ENCODE measurements around the gene COPB2.

- TF ChIP-seq, protein P1, sequence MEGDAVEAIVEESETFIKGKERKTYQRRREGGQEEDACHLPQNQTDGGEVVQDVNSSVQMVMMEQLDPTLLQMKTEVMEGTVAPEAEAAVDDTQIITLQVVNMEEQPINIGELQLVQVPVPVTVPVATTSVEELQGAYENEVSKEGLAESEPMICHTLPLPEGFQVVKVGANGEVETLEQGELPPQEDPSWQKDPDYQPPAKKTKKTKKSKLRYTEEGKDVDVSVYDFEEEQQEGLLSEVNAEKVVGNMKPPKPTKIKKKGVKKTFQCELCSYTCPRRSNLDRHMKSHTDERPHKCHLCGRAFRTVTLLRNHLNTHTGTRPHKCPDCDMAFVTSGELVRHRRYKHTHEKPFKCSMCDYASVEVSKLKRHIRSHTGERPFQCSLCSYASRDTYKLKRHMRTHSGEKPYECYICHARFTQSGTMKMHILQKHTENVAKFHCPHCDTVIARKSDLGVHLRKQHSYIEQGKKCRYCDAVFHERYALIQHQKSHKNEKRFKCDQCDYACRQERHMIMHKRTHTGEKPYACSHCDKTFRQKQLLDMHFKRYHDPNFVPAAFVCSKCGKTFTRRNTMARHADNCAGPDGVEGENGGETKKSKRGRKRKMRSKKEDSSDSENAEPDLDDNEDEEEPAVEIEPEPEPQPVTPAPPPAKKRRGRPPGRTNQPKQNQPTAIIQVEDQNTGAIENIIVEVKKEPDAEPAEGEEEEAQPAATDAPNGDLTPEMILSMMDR (tag by site-specific recombination; IDR thresholded peaks at IDR 0.05): no peak
- TF ChIP-seq, protein P2, sequence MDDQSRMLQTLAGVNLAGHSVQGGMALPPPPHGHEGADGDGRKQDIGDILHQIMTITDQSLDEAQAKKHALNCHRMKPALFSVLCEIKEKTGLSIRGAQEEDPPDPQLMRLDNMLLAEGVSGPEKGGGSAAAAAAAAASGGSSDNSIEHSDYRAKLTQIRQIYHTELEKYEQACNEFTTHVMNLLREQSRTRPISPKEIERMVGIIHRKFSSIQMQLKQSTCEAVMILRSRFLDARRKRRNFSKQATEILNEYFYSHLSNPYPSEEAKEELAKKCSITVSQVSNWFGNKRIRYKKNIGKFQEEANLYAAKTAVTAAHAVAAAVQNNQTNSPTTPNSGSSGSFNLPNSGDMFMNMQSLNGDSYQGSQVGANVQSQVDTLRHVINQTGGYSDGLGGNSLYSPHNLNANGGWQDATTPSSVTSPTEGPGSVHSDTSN (CRISPR knock-in tag; IDR thresholded peaks at IDR 0.05): no peak
- TF ChIP-seq YY1 (tag by site-specific recombination; IDR thresholded peaks at IDR 0.05) (no peak), MZF1 (tag by site-specific recombination; IDR thresholded peaks at IDR 0.05; ENCODE audit: borderline replicate concordance) (no peak), FEZF1 (tag by site-specific recombination; IDR thresholded peaks at IDR 0.05) (no peak), ZBTB26 (tag by site-specific recombination; optimal IDR thresholded peaks at IDR 0.05) (no peak), ZNF138 (tag by site-specific recombination; IDR thresholded peaks at IDR 0.05; ENCODE audit: borderline replicate concordance) (no peak), ZSCAN5A (tag by site-specific recombination; IDR thresholded peaks at IDR 0.05) (no peak), ZFP69B (tag by site-specific recombination; IDR thresholded peaks at IDR 0.05) (no peak), ZNF112 (tag by site-specific recombination; IDR thresholded peaks at IDR 0.05) (no peak), PRDM2 (tag by site-specific recombination; IDR thresholded peaks at IDR 0.05; ENCODE audit: borderline replicate concordance) (no peak)
- TF ChIP-seq, protein P3, sequence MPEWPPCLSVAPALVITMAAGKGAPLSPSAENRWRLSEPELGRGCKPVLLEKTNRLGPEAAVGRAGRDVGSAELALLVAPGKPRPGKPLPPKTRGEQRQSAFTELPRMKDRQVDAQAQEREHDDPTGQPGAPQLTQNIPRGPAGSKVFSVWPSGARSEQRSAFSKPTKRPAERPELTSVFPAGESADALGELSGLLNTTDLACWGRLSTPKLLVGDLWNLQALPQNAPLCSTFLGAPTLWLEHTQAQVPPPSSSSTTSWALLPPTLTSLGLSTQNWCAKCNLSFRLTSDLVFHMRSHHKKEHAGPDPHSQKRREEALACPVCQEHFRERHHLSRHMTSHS (tag by site-specific recombination; IDR thresholded peaks at IDR 0.05): no peak
- TF ChIP-seq, protein P4, sequence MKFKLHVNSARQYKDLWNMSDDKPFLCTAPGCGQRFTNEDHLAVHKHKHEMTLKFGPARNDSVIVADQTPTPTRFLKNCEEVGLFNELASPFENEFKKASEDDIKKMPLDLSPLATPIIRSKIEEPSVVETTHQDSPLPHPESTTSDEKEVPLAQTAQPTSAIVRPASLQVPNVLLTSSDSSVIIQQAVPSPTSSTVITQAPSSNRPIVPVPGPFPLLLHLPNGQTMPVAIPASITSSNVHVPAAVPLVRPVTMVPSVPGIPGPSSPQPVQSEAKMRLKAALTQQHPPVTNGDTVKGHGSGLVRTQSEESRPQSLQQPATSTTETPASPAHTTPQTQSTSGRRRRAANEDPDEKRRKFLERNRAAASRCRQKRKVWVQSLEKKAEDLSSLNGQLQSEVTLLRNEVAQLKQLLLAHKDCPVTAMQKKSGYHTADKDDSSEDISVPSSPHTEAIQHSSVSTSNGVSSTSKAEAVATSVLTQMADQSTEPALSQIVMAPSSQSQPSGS (tag by site-specific recombination; IDR thresholded peaks at IDR 0.05; ENCODE audit: low read depth): no peak
Observed at GRCh38 chr3:139309061-139309591, 80.3 kb downstream of the COPB2 start.

Data from HEK293 (cell line).